ES-I3 (cell line): ENCODE results near the gene SPTBN1.

Experiments used
- H3K36me3 ChIP-seq: 2 replicates; pipeline ENCODE4 v1.6.1; 2013; ENCODE audit warnings: mild to moderate bottlenecking, low read length, control low read depth, moderate library complexity; ENCODE audit not compliant: insufficient read depth
- H3K4me1 ChIP-seq: 2 replicates; pipeline ENCODE4 v1.6.1; 2013; ENCODE audit warnings: mild to moderate bottlenecking, control low read depth, low read length; ENCODE audit not compliant: insufficient read depth
- H3K9ac ChIP-seq: 2 replicates; pipeline ENCODE4 v1.6.1; 2013; ENCODE audit warnings: low read depth, mild to moderate bottlenecking, low read length, moderate library complexity
- H3K9me3 ChIP-seq: 2 replicates; pipeline ENCODE4 v1.6.1; 2013; ENCODE audit warnings: mild to moderate bottlenecking, low read length, moderate library complexity; ENCODE audit not compliant: control insufficient read depth, insufficient read depth

Gene SPTBN1

DNA sequence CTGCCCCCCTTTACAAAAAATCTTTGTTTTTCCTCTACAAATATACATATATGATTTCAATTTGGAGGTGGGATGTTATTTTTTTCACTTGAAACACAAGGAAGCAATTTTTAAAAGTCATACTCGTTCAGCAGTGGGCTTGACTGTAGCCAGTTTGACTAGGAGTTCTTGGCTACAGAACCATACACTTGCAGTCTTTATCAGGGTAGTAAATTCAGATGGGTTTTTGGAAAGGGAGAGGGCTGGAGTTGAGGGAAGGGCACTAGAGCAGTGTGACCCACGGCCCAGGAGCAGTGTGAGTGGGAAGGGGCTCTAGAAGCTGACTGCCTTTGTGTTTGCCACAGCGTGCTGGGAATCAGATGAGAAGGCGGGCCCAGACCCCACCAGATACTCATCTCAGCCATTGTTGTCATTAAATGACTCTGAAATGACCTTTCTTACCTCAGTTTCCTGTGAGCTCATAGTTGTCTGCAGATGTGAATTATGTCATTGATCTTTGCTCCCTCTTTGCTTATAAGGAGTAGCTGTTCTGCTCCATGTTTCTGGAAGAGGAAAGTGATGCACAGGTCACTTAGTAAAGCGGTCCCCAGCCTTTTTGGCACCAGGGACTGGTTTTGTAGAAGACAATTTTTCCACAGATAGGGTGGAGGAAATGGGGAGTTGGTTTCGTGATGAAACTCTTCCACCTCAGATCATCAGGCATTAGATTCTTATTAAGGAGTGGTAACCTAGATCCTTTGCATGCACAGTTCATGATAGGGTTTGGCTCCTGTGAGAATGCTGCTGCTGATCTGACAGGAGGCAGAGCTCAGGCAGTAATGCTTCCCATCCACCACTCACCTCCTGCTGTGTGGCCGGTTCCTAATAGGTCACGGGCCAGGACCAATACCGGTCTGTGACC, 116.8 kb downstream of the SPTBN1 start:
- no peak overlapping the region; the same call in 1 of the 2 replicates for H3K9ac ChIP-seq
- H3K4me1 ChIP-seq: peaks cover 67% of the 10 kb centered on the region
- H3K36me3 ChIP-seq: no peaks in the 10 kb centered on the region; the same call in 1 of the 2 replicates
- H3K9me3 ChIP-seq: no peaks in the 10 kb centered on the region

DNA sequence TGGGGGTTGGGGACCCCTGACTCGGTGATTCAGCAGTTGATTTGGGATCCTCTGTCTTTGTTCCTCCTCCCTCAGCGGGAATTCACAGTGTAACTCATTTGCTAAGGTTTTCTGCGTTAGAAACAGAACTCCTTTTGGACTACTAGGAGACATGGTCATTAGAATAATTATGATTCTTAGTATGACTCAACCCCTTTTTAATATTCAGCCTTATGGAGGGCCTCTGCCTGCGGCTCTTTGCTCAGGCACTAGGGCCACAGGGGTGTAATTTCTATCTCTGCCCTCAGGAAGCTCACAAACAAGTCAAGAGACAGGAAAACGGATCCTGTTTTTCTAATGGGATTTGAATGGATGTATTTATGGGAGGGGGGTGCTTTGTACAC, 117.4 kb downstream of the SPTBN1 start:
- Histone ChIP-seq H3K36me3 (no peaks in the 10 kb centered on the region; the same call in 1 of the 2 replicates), H3K9ac (no peak overlapping the region), H3K4me1 (peaks cover 66% of the 10 kb centered on the region)

DNA sequence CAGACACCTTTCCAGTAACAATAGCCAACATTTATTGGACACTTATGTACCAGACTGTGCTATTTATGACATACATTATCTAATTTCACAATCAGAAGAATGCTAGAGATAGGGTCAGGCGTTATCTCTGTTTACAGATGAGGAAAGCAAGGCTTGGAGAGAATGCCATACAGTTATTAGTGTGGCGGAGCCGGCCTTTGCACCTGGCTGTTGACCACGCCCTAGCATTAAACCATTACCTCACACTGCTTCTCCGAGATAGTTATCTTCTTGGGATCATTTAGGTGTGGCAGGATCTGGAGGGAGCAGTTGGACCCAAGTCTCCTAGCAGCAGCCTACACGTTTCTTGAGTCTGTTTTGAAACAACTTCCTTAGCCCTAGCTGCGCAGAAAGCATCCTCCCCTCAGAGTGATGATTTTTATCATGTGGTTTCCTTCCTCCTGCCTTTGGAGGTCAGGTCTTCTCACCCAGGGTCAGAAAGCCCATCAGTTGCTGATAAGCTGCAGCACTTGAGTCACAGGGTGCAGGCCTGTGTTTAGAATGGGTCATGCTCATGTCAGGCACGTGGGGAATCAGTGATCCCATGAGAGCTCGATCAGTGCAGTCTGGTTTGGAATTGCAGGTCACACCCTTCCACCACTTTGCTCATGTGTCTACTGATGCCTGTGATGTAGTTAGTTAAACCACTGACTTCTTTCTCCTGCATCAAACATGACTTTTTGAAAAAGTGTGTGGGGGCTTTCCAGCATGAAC, 118.2 kb downstream of the SPTBN1 start:
- Histone ChIP-seq H3K36me3 (no peaks in the 10 kb centered on the region; the same call in 1 of the 2 replicates), H3K9me3 (no peaks in the 10 kb centered on the region), H3K9ac (no peak overlapping the region), H3K4me1 (peaks cover 59% of the 10 kb centered on the region)

More for the DNA sequence above, 117.4 kb downstream of the SPTBN1 start:
- no peaks in the 10 kb centered on the region for H3K9me3 ChIP-seq

DNA sequence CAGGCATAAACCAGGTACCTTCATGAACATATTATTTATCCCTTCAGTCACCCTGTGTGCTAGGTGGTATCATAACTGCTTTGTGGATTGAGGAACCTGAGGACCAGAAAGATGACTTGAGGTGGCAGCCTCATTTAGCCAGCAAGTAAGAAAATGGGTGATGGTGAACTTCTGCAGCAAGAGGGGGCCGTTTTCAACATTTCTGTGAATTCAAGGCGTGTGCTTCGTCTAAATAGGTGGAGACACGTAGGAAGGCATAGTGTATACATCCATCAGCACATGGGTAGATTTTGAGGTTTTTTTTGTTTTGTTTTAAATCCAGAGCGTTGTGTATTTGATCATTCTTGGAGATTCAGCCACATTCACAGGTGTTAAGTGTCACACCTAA, 118.7 kb downstream of the SPTBN1 start:
- Histone ChIP-seq H3K4me1 (peaks cover 53% of the 10 kb centered on the region), H3K36me3 (no peaks in the 10 kb centered on the region; the same call in 1 of the 2 replicates), H3K9me3 (no peaks in the 10 kb centered on the region), H3K9ac (no peak overlapping the region)

DNA sequence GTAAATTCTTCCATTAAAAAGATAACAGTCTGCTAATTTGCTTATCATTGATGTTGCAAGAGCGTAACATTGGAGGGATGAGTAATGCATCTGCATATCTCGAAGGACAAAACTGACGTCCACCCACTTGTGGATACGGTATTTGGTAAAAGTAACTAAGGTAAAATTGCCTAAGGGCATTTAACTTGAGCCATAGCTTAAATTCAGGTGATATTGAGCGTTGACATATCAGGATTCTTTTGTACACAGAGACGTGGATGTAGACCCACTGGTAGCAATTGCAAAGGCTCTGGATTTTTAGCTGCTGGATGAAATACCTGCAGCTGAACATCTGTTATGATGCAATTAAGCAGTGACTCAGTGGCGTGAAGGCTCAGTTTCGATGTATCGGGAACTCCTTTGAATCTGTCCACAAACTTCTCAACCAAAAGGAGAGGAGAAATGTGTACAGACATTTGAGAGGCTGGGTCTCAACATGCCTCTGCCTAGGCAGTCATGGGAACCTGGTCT, 119.3 kb downstream of the SPTBN1 start:
- peaks cover 48% of the 10 kb centered on the region for H3K4me1 ChIP-seq
- H3K9me3 ChIP-seq: no peaks in the 10 kb centered on the region
- no peaks in the 10 kb centered on the region; the same call in 1 of the 2 replicates for H3K36me3 ChIP-seq
- H3K9ac ChIP-seq: no peak overlapping the region

DNA sequence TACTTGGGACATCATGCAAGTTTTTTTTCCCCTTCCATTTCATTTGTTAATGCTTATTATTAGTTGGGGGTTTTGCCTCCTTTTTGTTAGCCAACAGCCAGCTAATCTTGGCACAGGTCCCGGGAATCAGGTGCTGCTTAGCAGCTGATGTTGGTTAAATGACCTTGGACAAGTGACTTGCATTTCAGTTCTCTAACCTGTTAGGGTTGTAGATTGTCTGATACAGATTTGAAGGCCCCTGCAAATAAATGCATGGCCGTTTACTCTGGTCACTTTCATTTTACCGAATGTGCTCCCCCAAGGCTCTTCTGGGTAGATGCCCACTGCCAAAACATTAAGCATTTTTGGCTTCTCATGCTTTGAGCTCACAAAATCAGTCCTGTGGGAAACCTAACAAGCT, 120.9 kb downstream of the SPTBN1 start:
- no peak overlapping the region for H3K9ac ChIP-seq
- no peaks in the 10 kb centered on the region for H3K9me3 ChIP-seq
- H3K4me1 ChIP-seq: peaks cover 41% of the 10 kb centered on the region

DNA sequence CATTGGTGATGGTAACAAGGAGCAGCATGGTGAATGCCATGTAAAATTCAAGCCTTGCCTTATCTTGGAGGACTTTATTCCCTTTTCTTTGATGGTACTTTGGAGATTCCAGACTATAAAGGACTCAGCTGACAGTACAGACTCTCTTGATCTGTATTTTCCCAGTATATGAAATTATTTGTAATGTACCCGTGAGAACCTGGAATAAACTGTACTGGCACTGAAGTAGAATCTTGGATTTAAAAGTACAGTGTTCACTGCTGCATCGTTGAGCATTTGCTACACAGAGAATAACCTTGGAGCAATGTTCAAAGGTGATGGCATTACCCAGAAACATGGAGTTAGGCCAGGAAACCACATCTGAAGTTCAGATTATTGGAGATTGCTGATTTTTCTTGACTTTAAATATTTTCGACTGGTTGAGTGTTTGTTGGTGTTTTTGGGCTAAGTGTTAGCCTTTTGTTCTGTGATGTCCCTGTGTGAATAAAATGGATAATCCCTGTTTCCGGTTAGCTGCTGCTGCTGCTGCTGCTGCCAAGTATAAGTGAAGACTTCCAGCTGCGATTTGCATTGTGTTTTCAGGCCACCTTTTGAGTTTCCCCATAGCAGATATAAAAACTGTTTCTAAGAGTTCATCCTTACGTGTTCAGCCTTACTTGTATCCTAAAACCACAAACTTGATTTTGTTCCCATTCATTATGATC, 122.0 kb downstream of the SPTBN1 start:
- H3K4me1 ChIP-seq: peaks cover 38% of the 10 kb centered on the region
- no peak overlapping the region for H3K9ac ChIP-seq
- no peaks in the 10 kb centered on the region for H3K9me3 ChIP-seq
- no peaks in the 10 kb centered on the region; the same call in 1 of the 2 replicates for H3K36me3 ChIP-seq

More for the DNA sequence above, 120.9 kb downstream of the SPTBN1 start:
- H3K36me3 ChIP-seq: no peaks in the 10 kb centered on the region; the same call in 1 of the 2 replicates

DNA sequence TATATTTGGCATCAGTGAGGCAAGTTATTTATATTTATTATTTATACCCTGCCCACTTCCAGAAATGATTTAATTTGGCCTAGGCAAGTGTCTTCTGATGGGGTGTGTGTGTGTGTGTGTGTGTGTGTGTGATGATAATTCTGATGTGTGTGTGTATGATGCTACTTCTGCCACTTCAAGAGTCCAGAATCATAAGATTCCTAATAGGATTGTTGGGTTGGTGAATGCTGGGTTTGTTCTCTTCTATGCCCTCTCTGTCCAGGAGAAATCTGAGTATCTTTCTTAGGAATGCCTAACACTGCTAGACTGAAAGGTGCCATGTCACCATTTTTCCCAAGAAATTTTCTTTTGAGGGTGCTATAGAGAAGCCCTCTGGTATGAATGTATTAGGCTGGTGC, 122.5 kb downstream of the SPTBN1 start:
- Histone ChIP-seq H3K36me3 (no peaks in the 10 kb centered on the region), H3K4me1 (peaks cover 33% of the 10 kb centered on the region), H3K9ac (no peak overlapping the region), H3K9me3 (no peaks in the 10 kb centered on the region)

DNA sequence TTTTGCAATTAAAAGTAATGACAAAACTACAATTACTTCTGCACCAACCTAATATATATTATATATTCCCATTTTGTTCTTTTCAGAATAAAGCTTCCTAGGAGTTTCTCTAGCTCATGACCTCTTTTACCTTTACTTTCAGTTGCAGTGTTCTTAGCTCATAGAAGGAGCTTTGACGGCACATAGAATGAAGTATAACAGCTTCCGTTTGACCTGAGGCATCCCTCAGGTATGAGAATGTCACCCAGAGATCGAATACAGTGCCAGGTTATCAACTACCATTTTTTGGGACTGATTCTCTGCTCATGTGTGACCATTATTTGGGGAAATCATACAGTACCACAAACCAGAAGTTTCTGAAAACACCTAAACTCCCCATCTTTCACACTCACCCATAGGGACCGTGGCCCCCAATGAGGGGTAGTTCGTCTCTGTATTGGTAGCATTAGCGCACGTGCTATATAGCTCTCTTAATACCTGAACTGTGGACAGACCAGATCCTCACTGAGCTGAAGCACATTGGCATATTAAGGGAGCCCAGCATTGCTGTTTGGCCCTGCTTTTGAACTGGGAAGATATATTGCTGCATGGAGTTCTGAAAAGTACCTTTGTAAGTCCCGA, 123.0 kb downstream of the SPTBN1 start:
- peaks cover 29% of the 10 kb centered on the region for H3K4me1 ChIP-seq
- H3K9ac ChIP-seq: no peak overlapping the region
- no peaks in the 10 kb centered on the region for H3K36me3 ChIP-seq
- no peaks in the 10 kb centered on the region for H3K9me3 ChIP-seq

DNA sequence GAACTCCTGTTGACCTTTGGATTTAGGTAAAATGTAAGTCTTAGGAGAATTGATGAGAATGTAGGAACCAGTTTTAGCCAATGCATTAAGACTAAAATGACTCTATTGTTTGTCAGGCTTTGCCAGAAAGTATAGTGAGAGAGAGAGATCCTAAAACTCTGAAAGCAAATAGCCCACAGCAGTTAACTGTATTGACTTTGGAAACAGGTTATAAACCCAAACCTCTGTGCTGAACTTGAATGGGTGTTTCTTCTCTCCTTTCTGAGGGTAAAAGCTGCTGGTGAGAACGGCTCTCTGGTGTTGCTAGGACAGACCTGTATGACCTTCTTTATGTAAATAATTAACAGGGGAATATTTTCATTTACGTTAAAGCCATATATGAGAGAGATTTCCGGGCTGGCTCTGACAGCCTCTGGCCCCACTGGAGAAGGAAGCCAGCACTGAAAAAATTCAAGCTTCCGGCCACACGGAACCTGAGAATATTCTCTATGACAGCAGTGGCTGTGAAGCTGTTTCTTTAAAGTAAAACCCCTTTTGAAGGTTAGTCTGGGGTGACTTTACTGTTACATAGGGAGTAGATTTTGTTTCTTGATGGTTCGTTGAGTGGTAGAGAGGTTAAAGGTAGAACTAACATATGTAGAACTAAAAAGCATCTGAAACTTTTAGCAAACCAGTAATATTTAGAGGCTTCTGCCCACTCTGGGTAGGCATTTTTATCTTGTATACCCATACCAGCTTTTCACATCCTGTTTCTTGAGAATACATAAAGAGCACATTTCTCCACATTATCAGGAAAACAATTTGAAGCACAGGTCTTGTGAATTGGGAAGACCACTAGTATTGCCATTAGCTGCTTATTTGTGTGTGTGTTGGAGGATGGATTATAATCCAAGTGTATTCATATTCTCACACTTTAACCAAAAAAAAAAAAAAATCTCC, 123.8 kb downstream of the SPTBN1 start:
- Histone ChIP-seq H3K4me1 (peaks cover 22% of the 10 kb centered on the region), H3K36me3 (no peaks in the 10 kb centered on the region), H3K9ac (no peak overlapping the region), H3K9me3 (no peaks in the 10 kb centered on the region)

DNA sequence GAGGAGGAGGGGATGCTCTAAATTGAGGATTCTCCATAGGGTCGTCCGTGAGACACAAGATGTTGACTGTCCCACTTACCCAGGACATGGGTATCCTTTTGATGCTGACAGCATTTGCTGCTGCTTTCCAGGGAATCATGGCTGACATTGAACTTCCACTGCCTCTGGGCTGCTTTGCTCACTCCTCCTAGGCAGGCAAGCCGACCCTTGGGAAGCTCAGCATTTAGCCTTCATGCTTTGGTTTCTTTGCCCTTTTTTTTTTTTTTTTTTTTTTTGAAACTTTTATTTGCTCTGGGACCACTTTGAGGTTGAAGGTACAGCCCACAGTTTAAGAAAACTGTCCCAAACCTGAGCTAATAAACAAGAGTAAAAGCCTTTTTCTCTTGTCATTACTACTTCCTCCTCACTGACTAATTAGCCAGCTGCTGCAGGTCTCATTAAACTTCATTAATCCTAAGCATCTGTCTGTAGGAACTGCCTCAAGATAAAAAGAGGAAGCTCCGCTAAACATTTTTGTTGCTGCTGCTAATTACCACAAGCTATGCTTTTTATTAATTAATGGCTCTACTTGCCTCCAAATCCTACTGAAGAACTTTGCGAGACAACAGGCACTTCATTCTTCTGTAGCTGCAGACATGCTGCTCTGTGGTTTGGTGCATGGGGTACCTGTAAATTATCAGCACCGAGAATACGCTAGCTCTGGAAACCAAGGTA, 125.4 kb downstream of the SPTBN1 start:
- H3K4me1 ChIP-seq: peaks cover 12% of the 10 kb centered on the region

DNA sequence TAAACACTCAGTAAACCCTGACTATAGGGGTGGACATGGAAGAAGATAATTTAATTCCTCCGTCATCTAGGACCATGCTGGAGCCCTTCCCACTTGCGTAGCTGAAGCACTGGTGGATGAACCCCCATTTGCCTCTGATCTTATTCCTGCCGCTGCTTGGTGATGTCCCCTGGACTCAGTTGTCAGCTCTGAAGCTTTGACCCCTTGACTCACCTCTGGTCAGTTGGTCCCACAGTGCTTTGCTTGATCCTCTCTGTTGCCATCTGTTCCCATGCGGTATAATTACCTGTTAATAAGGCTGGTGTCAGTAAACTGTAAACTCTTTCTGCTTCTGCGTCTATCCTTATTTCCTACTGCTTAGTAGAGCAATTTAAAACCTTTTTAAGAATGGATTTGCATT, 126.9 kb downstream of the SPTBN1 start:
- no peaks in the 10 kb centered on the region for H3K36me3 ChIP-seq
- H3K4me1 ChIP-seq: peaks cover 3% of the 10 kb centered on the region
- H3K9ac ChIP-seq: no peak overlapping the region
- no peaks in the 10 kb centered on the region for H3K9me3 ChIP-seq

More for the DNA sequence above, 125.4 kb downstream of the SPTBN1 start:
- H3K9ac ChIP-seq: no peak overlapping the region
- H3K36me3 ChIP-seq: no peaks in the 10 kb centered on the region
- no peaks in the 10 kb centered on the region for H3K9me3 ChIP-seq
